T-cell (primary cell): ENCODE data around the gene GPATCH2. TPM values are rescaled to one million over a fixed set of nuclear protein-coding genes. Genes with fewer than 3 reads are reported as not detected.
"Not testable (repeated sequence)": the region's sequence is repeated elsewhere in the genome, so short reads cannot be mapped to it uniquely, and the experiment has no call there.

ENCODE experiments used
- ATAC-seq, 4 experiments: fragments of 200-7000 bp in 3 of 4; fragments of 150-1000 bp in 1 of 4; cut with Tn5 transposase; replicated peaks in 1 of 4; 1 replicate in 3 of 4; 2 replicates in 1 of 4; pipeline ENCODE4 v1.10.0; 2021; ENCODE audit warnings: moderate library complexity in 3 of 4, mild to moderate bottlenecking in 2 of 4, moderate number of reproducible peaks in 1 of 4
- CTCF ChIA-PET, 2 donors: fragments of 300-600 bp; sonication (Branson Sonifier 250); formaldehyde crosslinking; loops; one replicate each; lab custom pipeline; 2022; ENCODE audit warnings: antibody characterized with exemption in 2 of 2; lab: Charles Lee
- POLR2A ChIA-PET, 2 donors: fragments of 300-600 bp; sonication (Branson Sonifier 250); formaldehyde crosslinking; loops; one replicate each; lab custom pipeline; 2022; ENCODE audit warnings: antibody characterized with exemption in 2 of 2; lab: Charles Lee
- DNase-seq, 35 experiments: peaks; one replicate each; pipeline versions ENCODE4 v3.0.0 to v3.0.0-alpha.2; 2013 to 2023
- H3K27ac ChIP-seq: one replicate; pipeline ENCODE4 v1.5.1; 2013; ENCODE audit warnings: low read length
- H3K27me3 ChIP-seq, 2 experiments: replicated peaks in 1 of 2; 1 replicate in 1 of 2; 2 replicates in 1 of 2; pipeline versions ENCODE4 v1.6.1 to v1.7.0; 2013; ENCODE audit warnings: low read length in 1 of 2, mixed read lengths in 1 of 2; ENCODE audit not compliant: control insufficient read depth in 2 of 2, insufficient read depth in 2 of 2; ENCODE audit errors: extremely low read depth in 1 of 2
- H3K36me3 ChIP-seq, 2 donors: 1 replicate in 1 of 2; 2 replicates in 1 of 2; pipeline versions ENCODE4 v1.6.1 to v1.7.0; 2013; ENCODE audit warnings: low read length in 1 of 2; ENCODE audit not compliant: control insufficient read depth in 2 of 2, insufficient read depth in 1 of 2; ENCODE audit errors: extremely low read depth in 1 of 2
- H3K4me1 ChIP-seq, 2 experiments: 1 replicate in 1 of 2; 2 replicates in 1 of 2; pipeline versions ENCODE4 v1.6.1 to v1.7.0; 2013; ENCODE audit warnings: low read length in 2 of 2, mixed read lengths in 1 of 2; ENCODE audit not compliant: insufficient read depth in 2 of 2, control insufficient read depth in 1 of 2; ENCODE audit errors: extremely low read depth in 1 of 2
- H3K4me3 ChIP-seq, 2 donors: 1 replicate in 1 of 2; 2 replicates in 1 of 2; pipeline versions ENCODE4 v1.5.1 to v1.7.0; 2013; ENCODE audit warnings: mild to moderate bottlenecking in 2 of 2, low read length in 1 of 2, moderate library complexity in 1 of 2; ENCODE audit not compliant: control insufficient read depth in 1 of 2; ENCODE audit errors: extremely low read depth in 1 of 2
- H3K9me3 ChIP-seq: 2 replicates; pipeline ENCODE4 v1.7.0; 2013
- H3K27ac Mint-ChIP-seq, 2 donors: one replicate each; pipeline ENCODE4 v1.8.0; 2020 to 2021; ENCODE audit warnings: mild to moderate bottlenecking in 2 of 2, mixed read lengths in 2 of 2
- H3K27me3 Mint-ChIP-seq, 2 donors: one replicate each; pipeline ENCODE4 v1.8.0; 2021 to 2022; ENCODE audit warnings: mixed read lengths in 2 of 2
- H3K36me3 Mint-ChIP-seq: one replicate; pipeline ENCODE4 v1.8.0; 2021; ENCODE audit warnings: mixed read lengths
- H3K4me1 Mint-ChIP-seq, 3 donors: one replicate each; pipeline ENCODE4 v1.8.0; 2020 to 2022; ENCODE audit warnings: mixed read lengths in 3 of 3, mild to moderate bottlenecking in 1 of 3
- H3K4me3 Mint-ChIP-seq, 3 donors: one replicate each; pipeline ENCODE4 v1.8.0; 2020 to 2022; ENCODE audit warnings: mild to moderate bottlenecking in 3 of 3, mixed read lengths in 3 of 3, moderate library complexity in 3 of 3
- H3K9me3 Mint-ChIP-seq, 3 donors: one replicate each; pipeline ENCODE4 v1.8.0; 2020 to 2022; ENCODE audit warnings: mixed read lengths in 3 of 3
- WGBS: methylation state at CpG from one replicate; pipeline ENCODE4 v1.1.5; 2013; ENCODE audit warnings: missing lambda C conversion rate; ENCODE audit not compliant: insufficient coverage; 5-methylcytosine and 5-hydroxymethylcytosine counted together
- total RNA-seq, 35 experiments: library from RNA in 6 of 35; stranded (reverse) in 6 of 35; fragments of 120-200 nt in 1 of 35; gene quantifications; one replicate each; pipeline versions ENCODE4 v1.2.1 to v1.2.4 and lab custom pipeline; 2013 to 2026

Gene GPATCH2
- total RNA-seq, 5 donors from 2014 or later (not counting 1 experiment from before 2014, with no cell fraction given) = 9.6 to 11.4 (median 10.7) TPM

- ATAC-seq (no peak), DNase-seq (no peak)
- H3K4me1 ChIP-seq = no peaks in the 10 kb centered on the region
- H3K9me3 ChIP-seq = no peaks in the 10 kb centered on the region
- H3K27me3 Mint-ChIP-seq = peaks cover 0 to 11% of the 10 kb centered on the region in 2 donors
- H3K4me3 ChIP-seq = no peak overlapping the region
- ChIA-PET CTCF (no interaction called here), POLR2A (no interaction called here)
- H3K4me1 Mint-ChIP-seq = no peaks in the 10 kb centered on the region
- peaks cover 0 to 5% (median 0%) of the 10 kb centered on the region in 3 donors for H3K9me3 Mint-ChIP-seq
- WGBS = 100% methylated on average over 1 of the region's 3 CpGs
- no peaks in the 10 kb centered on the region for H3K36me3 Mint-ChIP-seq
- H3K27me3 ChIP-seq = peaks cover 0 to 3% of the 10 kb centered on the region in 2 experiments
- no peaks in the 10 kb centered on the region for H3K36me3 ChIP-seq
- no peak overlapping the region for H3K27ac ChIP-seq
- no peak overlapping the region for H3K4me3 Mint-ChIP-seq
- no peak overlapping the region for H3K27ac Mint-ChIP-seq
These were observed 238.4 kb downstream of the GPATCH2 start for GRCh38 chr1:217392441-217392840.

- H3K36me3 ChIP-seq = no peaks in the 10 kb centered on the region
- H3K4me1 Mint-ChIP-seq = no peaks in the 10 kb centered on the region
- peaks cover 0 to 3% of the 10 kb centered on the region in 2 experiments for H3K27me3 ChIP-seq
- peaks cover 0 to 3% of the 10 kb centered on the region in 2 donors for H3K27me3 Mint-ChIP-seq
- no peak for DNase-seq
- peaks cover 0 to 8% (median 0%) of the 10 kb centered on the region in 3 donors for H3K9me3 Mint-ChIP-seq
- ChIA-PET CTCF (no interaction called here), POLR2A (no interaction called here)
- no peaks in the 10 kb centered on the region for H3K4me1 ChIP-seq
- WGBS = no CpG with 5 or more reads among the region's 5 CpGs
- no peak overlapping the region for H3K27ac ChIP-seq
- H3K4me3 Mint-ChIP-seq = no peak overlapping the region
- H3K27ac Mint-ChIP-seq = no peak overlapping the region
- no peaks in the 10 kb centered on the region for H3K36me3 Mint-ChIP-seq
- ATAC-seq = no peak
- H3K4me3 ChIP-seq = no peak overlapping the region
- H3K9me3 ChIP-seq = no peaks in the 10 kb centered on the region
These were observed 241.0 kb downstream of the GPATCH2 start for GRCh38 chr1:217389895-217390294.

GRCh38 chr1:217388522-217389065 lies 242.3 kb downstream of the GPATCH2 start:
- Mint-ChIP-seq H3K4me1 (no peaks in the 10 kb centered on the region), H3K9me3 (peaks cover under 1 to 12% (median 4%) of the 10 kb centered on the region in 3 donors), H3K27me3 (peaks cover 0 to 3% of the 10 kb centered on the region in 2 donors), H3K27ac (no peak overlapping the region), H3K4me3 (no peak overlapping the region), H3K36me3 (no peaks in the 10 kb centered on the region)
- 82% methylated on average over 4 of the region's 9 CpGs for WGBS
- ChIA-PET CTCF (no interaction called here), POLR2A (no interaction called here)
- DNase-seq = no peak
- Histone ChIP-seq H3K4me1 (no peaks in the 10 kb centered on the region), H3K27me3 (peaks cover 0 to 3% of the 10 kb centered on the region in 2 experiments), H3K36me3 (no peaks in the 10 kb centered on the region), H3K9me3 (no peaks in the 10 kb centered on the region), H3K4me3 (no peak overlapping the region), H3K27ac (no peak overlapping the region)
- no peak for ATAC-seq

- POLR2A ChIA-PET, CTCF ChIA-PET: not testable (repeated sequence)
These were observed 249.1 kb downstream of the GPATCH2 start for GRCh38 chr1:217381773-217382172.

GRCh38 chr1:217379804-217380203 lies 251.1 kb downstream of the GPATCH2 start:
- H3K27me3 ChIP-seq, H3K27ac ChIP-seq, ATAC-seq, H3K27ac Mint-ChIP-seq, DNase-seq, H3K4me1 Mint-ChIP-seq, H3K36me3 Mint-ChIP-seq, H3K4me3 ChIP-seq, CTCF ChIA-PET, H3K4me3 Mint-ChIP-seq, H3K9me3 ChIP-seq, H3K27me3 Mint-ChIP-seq, H3K36me3 ChIP-seq, H3K4me1 ChIP-seq: not testable (repeated sequence)
- peaks cover 23 to 30% (median 25%) of the 10 kb centered on the region in 3 donors for H3K9me3 Mint-ChIP-seq
- 74% methylated on average over 3 of the region's 5 CpGs for WGBS
- POLR2A ChIA-PET = interaction anchor here in 1 of 2 donors (0.6 kb wide), 1 partner anchor 16 kb away, joined by 3 read pairs; no protein-coding TSS in a partner anchor

More at GRCh38 chr1:217381773-217382172, 249.1 kb downstream of the GPATCH2 start:
- H3K36me3 Mint-ChIP-seq, H3K27me3 Mint-ChIP-seq, DNase-seq, H3K4me3 Mint-ChIP-seq, H3K27ac Mint-ChIP-seq, H3K4me1 ChIP-seq, H3K4me1 Mint-ChIP-seq, H3K9me3 ChIP-seq, H3K27me3 ChIP-seq, ATAC-seq, H3K4me3 ChIP-seq, H3K36me3 ChIP-seq, H3K27ac ChIP-seq: not testable (repeated sequence)
- peaks cover 19 to 28% (median 27%) of the 10 kb centered on the region in 3 donors for H3K9me3 Mint-ChIP-seq
- WGBS = 41% methylated on average over 2 of the region's 2 CpGs

- Mint-ChIP-seq H3K27me3 (no peaks in the 10 kb centered on the region), H3K36me3 (no peaks in the 10 kb centered on the region), H3K4me1 (no peaks in the 10 kb centered on the region), H3K9me3 (peaks cover 23 to 30% (median 25%) of the 10 kb centered on the region in 3 donors), H3K4me3 (no peak overlapping the region), H3K27ac (no peak overlapping the region)
- no peaks in the 10 kb centered on the region for H3K4me1 ChIP-seq
- no peak overlapping the region for H3K27ac ChIP-seq
- no peaks in the 10 kb centered on the region for H3K27me3 ChIP-seq
- POLR2A ChIA-PET = interaction anchor here in 1 of 2 donors (0.6 kb wide), 1 partner anchor 15 kb away, joined by 3 read pairs; no protein-coding TSS in a partner anchor
- no peak for DNase-seq
- H3K9me3 ChIP-seq = no peaks in the 10 kb centered on the region
- ATAC-seq = no peak
- CTCF ChIA-PET = no interaction called here
- no peak overlapping the region for H3K4me3 ChIP-seq
- WGBS = 77% methylated on average over 4 of the region's 5 CpGs
- no peaks in the 10 kb centered on the region for H3K36me3 ChIP-seq
These were observed 251.6 kb downstream of the GPATCH2 start for GRCh38 chr1:217379336-217379735.
